Activated CD4-positive, CD25-positive, alpha-beta regulatory T cell treated with anti-CD3 and anti-CD28 coated beads, Interleukin-2, amount 50 U/mL, for 72 hours (primary cell): ENCODE data around the gene PPP2R2D.
A peak's percentile ranks its signal among the peaks of the same experiment; 100 is the strongest.
"Not testable (repeated sequence)": the region's sequence is repeated elsewhere in the genome, so short reads cannot be mapped to it uniquely, and the experiment has no call there.

ENCODE experiments used
- DNase-seq: peaks from one replicate; pipeline ENCODE4 v3.0.0; 2021

The PPP2R2D gene

DNA sequence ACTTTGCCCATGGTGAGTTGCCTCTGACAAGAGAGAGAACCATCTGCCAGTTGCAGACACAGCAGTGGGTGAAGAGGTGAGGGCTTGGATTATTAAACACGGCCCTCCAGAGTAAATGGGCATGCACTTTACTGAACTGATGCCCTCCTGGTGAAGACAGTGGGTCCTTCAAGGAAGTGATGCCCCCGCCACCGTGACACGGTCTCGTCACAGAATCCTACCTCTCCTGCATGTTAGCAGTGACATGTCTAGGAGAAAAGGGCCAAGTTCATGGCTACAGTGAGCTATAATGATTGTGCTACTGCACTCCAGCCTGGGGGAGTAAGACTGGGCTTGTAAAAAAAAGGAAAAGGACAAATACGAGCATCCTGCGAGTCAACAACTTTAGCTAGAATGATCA lies 78.5 kb downstream of the PPP2R2D start:
- DNase-seq, result no peak

- no peak for DNase-seq
These were observed 79.0 kb downstream of the PPP2R2D start for GRCh38 chr10:131979821-131980270.

DNA sequence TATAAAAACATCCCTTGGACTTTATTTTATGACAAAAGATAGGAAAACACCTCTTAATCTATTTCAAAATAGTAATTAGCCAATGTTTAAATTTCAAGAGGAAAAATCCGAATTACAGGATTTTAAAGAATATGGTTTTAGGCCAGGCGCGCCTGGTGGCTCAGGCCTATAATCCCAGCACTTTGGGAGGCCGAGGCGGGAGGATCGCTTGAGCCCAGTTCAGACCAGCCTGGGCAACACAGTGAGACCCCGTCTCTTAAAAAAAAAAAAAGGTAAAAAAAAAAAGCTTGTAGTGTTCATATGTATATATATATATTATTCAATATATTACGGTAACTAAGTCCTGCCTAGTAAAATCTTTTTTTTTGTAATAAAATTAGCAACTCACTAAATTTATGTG lies 79.5 kb downstream of the PPP2R2D start:
- no peak for DNase-seq

- no peak for DNase-seq
These were observed 80.1 kb downstream of the PPP2R2D start for GRCh38 chr10:131980761-131981428.

GRCh38 chr10:131981429-131982184 lies 80.8 kb downstream of the PPP2R2D start, which contains the start of gene BNIP3:
TSS of gene BNIP3 (minus strand) at chr10:131981923. CDS start at chr10:131981806, 117 bp downstream.
- DNase-seq, result peak; percentile 97

DNA sequence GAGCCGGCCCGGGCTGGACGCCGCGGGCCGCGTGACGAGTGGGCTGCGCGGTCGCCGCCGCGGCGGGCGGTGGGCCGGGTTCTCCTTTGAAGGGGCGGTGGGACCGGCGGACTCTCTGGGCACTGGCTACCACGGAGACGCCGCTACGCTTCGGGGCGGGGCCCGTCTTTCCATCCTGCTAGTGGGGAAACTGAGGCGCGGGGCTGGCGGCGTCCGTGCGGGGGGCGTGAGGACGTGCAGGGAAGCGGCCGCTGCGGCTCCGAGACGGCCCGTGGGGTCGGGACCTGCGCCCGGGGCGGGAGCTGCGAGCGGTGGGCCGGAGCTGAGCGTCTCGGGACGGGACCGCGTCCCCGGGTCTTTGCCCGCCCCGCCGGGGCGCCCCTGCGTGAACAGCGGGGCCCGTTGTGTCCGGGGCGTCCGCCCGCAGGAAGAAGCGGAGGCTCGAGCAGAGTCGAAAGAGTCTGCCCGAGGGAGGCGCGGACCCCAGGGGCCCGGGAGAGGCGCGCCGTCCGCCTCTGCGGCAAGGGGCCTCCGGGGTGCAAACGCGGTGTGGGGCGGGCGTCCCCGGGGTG lies 81.5 kb downstream of the PPP2R2D start:
- DNase-seq, result no peak

GRCh38 chr10:131982796-131983195 lies 82.0 kb downstream of the PPP2R2D start:
- no peak for DNase-seq

- no peak for DNase-seq
These were observed 83.0 kb downstream of the PPP2R2D start for GRCh38 chr10:131983780-131984179.

GRCh38 chr10:131986851-131987250 lies 86.0 kb downstream of the PPP2R2D start:
- not testable (repeated sequence) for DNase-seq

GRCh38 chr10:131987301-131987700 lies 86.5 kb downstream of the PPP2R2D start:
- DNase-seq, result not testable (repeated sequence)

GRCh38 chr10:131987786-131988185 lies 87.0 kb downstream of the PPP2R2D start:
- not testable (repeated sequence) for DNase-seq

GRCh38 chr10:131991726-131992125 lies 90.9 kb downstream of the PPP2R2D start:
- DNase-seq, result no peak

DNA sequence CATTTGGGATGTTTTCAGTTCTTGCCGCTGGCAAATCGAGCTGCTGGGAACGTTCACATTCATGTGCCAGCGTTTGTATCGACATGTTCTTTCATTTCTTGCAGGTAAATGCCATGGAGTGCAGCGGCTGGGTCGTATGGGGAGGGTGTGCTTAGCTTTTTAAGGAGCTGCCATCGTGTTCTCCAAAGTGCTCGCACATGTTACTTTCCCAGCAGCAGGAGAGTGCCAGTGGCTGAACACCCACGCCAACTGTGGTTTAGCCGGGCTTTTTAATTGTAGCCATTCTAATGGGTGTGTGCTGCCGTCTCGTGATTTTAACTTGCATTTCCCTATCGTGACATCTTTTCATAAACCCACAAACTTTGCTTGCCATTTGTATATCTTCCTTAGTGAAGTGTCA lies 92.5 kb downstream of the PPP2R2D start:
- no peak for DNase-seq

DNA sequence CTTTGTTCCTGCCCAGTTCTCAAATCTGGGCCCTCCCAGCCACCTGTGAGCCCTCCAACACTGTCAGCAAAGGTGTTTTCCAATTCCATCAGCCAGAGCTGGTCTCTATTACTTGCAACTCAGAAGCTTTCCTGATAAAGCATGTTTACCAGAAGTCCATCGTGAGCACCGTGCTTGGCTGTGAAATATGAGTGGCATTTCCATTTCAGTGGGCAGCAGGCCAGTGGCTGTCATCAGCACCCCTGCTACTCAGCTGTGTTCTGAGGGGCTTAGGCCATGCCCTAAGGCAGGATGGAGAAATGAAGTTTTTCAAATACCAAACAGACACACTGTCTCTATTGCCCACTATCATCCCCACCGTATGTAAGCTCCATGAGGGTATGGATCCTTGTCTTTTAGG lies 93.6 kb downstream of the PPP2R2D start:
- DNase-seq, result no peak

DNA sequence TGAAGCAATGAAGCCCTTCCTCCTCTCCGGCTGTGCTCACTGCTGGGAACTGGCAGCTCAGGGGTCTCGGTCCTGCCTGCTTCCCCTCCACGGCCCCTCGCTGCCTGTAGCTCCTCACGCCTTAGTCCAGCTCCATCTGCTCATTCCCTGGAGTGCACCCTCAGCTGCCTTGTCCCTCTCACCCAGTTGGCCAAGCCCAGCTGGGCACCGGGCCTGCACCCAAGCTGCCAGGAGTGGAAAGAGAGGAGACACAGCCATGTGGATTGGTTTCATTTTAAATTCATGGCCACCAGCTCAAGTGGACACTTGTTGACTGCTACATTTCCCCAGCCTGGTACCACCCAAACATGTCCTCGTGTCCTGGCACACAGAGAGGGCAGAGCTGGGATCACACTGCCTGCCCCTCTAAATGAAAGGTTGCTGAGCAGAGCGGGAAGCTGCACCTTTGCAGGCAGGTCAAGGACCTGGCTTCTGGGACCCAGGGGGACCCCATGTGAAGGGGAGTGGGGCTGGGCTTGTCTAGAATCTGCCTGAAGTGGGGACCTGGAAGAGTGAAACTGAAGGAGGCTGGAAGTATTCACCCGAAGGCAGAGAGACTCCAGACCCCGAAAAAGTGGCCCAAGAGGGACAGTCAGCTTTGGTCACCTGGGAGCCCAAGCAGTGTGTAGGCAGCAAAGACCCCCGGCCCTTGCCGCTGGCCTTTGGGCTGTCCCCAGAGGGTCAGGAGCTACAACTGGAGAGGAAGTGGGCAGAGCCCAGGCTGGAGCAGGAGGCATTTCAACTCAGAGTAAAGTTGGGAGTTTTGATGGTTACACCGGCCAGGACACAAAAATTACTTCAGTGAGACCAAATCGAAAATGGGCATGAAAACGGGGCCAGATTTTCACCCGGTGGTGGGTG lies 95.9 kb downstream of the PPP2R2D start:
- no peak for DNase-seq

- DNase-seq, result no peak
These were observed 96.7 kb downstream of the PPP2R2D start for GRCh38 chr10:131997366-131998049.

- DNase-seq, result no peak
These were observed 97.4 kb downstream of the PPP2R2D start for GRCh38 chr10:131998050-131998844.

DNA sequence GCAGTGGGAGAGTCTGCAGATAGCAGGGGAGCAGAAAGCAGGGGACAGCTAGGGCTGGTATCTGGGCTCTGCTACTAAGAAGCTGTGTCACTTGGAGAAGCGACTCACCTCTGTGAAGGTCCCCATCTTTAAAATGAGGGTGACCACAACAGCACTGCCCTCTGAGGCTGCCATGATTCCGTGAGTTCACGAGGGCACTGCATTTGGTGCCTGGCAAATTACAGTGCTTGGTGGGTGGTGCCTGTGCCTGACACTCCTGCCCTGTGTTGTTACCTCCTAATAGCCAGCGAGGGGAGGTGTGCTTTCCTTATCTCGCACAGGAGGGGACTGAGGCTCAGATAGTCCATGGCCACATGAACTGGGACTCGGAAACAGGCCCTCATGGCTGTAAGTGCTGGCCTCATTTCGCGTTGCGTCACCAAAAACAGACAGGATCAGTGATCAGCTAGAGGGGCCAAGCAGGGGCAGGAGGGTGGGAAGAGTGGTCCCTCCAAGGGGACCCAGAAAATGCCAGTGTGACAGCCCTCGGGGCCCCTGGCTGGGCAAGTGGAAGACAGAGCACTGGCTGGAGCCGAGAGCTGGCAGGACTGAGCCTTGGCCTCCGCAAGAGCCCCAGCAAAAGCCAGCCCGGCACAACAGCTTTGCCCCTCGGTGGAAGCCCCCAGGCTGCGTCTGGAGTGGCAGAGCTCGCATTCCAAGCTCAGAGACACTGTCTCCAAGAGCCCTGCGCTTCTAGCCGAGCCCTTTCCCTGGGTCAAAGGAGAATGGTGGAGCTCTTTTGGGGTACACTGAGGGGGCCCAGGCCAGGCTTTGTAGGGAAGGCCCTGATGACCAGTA lies 98.3 kb downstream of the PPP2R2D start:
- no peak for DNase-seq

DNA sequence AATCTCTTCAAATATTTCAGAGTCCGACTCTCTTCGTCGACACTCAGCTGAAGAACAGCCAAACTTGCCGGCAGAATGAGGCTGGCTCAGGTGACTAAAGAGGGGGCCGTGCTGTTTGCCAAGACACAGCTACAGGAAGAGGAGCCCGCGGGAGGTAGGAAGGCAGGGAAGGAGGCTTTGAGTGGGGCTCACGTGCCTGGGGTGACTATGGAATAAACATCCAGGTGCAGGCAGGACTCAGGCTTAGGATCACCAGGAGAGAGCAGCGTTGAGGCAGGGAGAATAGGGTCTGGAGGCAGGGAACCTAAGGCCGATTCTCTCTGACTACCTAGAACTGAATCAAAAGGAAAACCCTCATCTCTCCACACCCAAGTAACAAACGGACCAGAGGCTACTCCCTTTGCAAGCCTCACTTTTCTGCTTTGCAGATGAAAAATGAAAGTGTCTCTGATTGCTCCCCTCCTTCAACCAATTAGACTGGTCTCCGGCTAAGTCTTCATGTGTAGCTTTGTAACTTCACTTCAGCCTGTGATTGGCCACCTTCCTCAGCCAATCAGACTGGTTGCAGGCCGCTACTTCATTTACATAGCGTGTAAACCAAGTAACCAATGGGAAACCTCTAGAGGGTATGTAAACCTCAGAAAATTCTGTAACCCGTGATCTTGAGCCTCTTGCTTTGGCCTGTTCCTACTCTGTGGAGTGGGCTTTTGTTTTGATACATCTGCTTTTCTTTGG lies 100.6 kb downstream of the PPP2R2D start:
- DNase-seq, result no peak

DNA sequence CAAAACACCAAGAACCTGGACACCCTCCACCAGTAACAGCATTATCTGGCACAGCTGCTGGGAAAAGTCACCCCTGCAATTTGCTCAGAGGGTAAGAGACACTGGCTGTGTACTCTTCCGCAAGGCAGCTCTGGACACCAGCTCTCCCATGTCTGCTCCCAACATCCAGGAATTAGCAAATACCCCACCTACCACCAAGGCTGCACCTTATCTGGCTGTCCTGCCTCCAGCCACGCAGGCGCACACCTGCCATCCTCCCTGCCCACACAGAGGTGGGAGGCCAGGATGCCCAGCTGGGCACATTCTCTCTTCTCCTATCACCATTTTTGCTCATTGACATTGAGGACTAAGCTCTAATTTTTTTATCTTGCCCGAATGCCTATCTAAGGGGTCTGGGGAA lies 101.2 kb downstream of the PPP2R2D start:
- DNase-seq, result no peak
